Measurements from ENCODE around the gene ZNF497. TPM values are rescaled to one million over a fixed set of nuclear protein-coding genes. Genes with fewer than 3 reads are reported as not detected.

The ZNF497 gene
- total RNA-seq, 1 experiment from 2014 or later = 1.7 TPM

GRCh38 chr19:58326914-58327726 is 35.4 kb downstream of the ZNF497 start, which contains the start of gene ZSCAN22 (continued):
- TF ChIP-seq ARID4B (CRISPR knock-in tag; IDR thresholded peaks at IDR 0.05; ENCODE audit: borderline replicate concordance) (peak; percentile 95), IRF2 (CRISPR knock-in tag; IDR thresholded peaks at IDR 0.05; ENCODE audit: borderline replicate concordance, low read depth) (no peak), SMAD3 (CRISPR knock-in tag; IDR thresholded peaks at IDR 0.05; ENCODE audit: borderline replicate concordance) (no peak), USF2 (CRISPR knock-in tag; IDR thresholded peaks at IDR 0.05) (peak; percentile 54; the same call in 1 of the 2 replicates), GABPB1 (CRISPR knock-in tag; IDR thresholded peaks at IDR 0.05) (peak; percentile 94), ZNF232 (CRISPR knock-in tag; IDR thresholded peaks at IDR 0.05) (peak; percentile 65; the same call in 1 of the 2 replicates), E2F5 (CRISPR knock-in tag; IDR thresholded peaks at IDR 0.05) (0 out of 2 replicates have a peak, but pooled peaks have one; percentile 46), TEAD4 (CRISPR knock-in tag; IDR thresholded peaks at IDR 0.05) (no peak), CREB1 (CRISPR knock-in tag; IDR thresholded peaks at IDR 0.05) (no peak), FOXJ3 (CRISPR knock-in tag; IDR thresholded peaks at IDR 0.05; ENCODE audit: borderline replicate concordance) (no peak), NR3C1 (CRISPR knock-in tag; conservative IDR thresholded peaks at IDR 0.05; ENCODE audit: low read depth) (no peak), ZNF396 (CRISPR knock-in tag; IDR thresholded peaks at IDR 0.05; ENCODE audit: borderline replicate concordance) (no peak), SP1 (CRISPR knock-in tag; conservative IDR thresholded peaks at IDR 0.05) (peak; percentile 78)

GRCh38 chr19:58326501-58326913 is 36.0 kb downstream of the ZNF497 start:
- POLR2A ChIA-PET = interaction anchor here (0.9 to 1.5 kb wide), 5 partner anchors 36 to 143 kb away, joined by 3 to 9 read pairs (median 4); partner anchors contain the start of genes ZNF274, ZNF497 and ZNF584
- Mint-ChIP-seq H3K4me3 (no peak overlapping the region), H3K9me3 (no peaks in the 10 kb centered on the region), H3K4me1 (peaks cover 4% of the 10 kb centered on the region; the same call in 1 of the 2 replicates), H3K36me3 (no peaks in the 10 kb centered on the region), H3K27me3 (ENCODE audit: low read depth) (no peaks in the 10 kb centered on the region), H3K27ac (no peak overlapping the region)
- CTCF ChIA-PET = interaction anchor here (0.9 to 2.3 kb wide), 8 partner anchors 12 to 193 kb away, joined by 3 to 12 read pairs (median 4); partner anchors contain the start of genes ZBTB45, ZNF497 and ZNF544
- DNase-seq (ENCODE audit: low spot score) (no peak), ATAC-seq (peak; percentile 19)
- TF ChIP-seq CTCF (IDR thresholded peaks at IDR 0.05) (no peak), GRHL2 (CRISPR knock-in tag; IDR thresholded peaks at IDR 0.05; ENCODE audit: insufficient replicate concordance, severe bottlenecking) (no peak), RELA (CRISPR knock-in tag; IDR thresholded peaks at IDR 0.05; ENCODE audit: borderline replicate concordance) (no peak; the same call in 1 of the 2 replicates), CBFB (CRISPR knock-in tag; IDR thresholded peaks at IDR 0.05; ENCODE audit: low read depth) (no peak), PRRX2 (CRISPR knock-in tag; IDR thresholded peaks at IDR 0.05) (no peak), FOXK1 (CRISPR knock-in tag; IDR thresholded peaks at IDR 0.05) (no peak), ZMAT4 (CRISPR knock-in tag; IDR thresholded peaks at IDR 0.05) (no peak), ZNF425 (CRISPR knock-in tag; conservative IDR thresholded peaks at IDR 0.05) (no peak)
